Gastrocnemius medialis (tissue), 4 donors: ENCODE data around the gene PGM1.

Experiments
- CTCF ChIP-seq, 5 experiments: fragments of 450-650 bp in 3 of 5; fragments of 200-600 bp in 2 of 5; sonication (generic) in 2 of 5; IDR thresholded peaks in 4 of 5; conservative IDR thresholded peaks in 1 of 5; 1 replicate in 4 of 5; 2 replicates in 1 of 5; pipeline ENCODE4 v1.5.1; 2016 to 2019; ENCODE audit warnings: antibody characterized with exemption in 5 of 5, mild to moderate bottlenecking in 3 of 5, moderate library complexity in 3 of 5
- POLR2A ChIP-seq, 2 donors: fragments of 450-650 bp; IDR thresholded peaks; one replicate each; pipeline ENCODE4 v1.6.1; 2017; ENCODE audit warnings: antibody characterized with exemption in 2 of 2, mild to moderate bottlenecking in 2 of 2, moderate library complexity in 2 of 2

- TF ChIP-seq CTCF (IDR thresholded peaks at IDR 0.05 in 4 of 5, conservative IDR thresholded peaks at IDR 0.05 in 1 of 5) (no peak), POLR2A (IDR thresholded peaks at IDR 0.05) (no peak)
Measured at GRCh38 chr1:63633281-63633680, 40.1 kb downstream of the PGM1 start.
